Epithelial cell of proximal tubule (primary cell): ENCODE data around the gene TTC39C. TPM values are rescaled to one million over a fixed set of nuclear protein-coding genes. Genes with fewer than 3 reads are reported as not detected.

Source experiments
- DNase-seq: peaks from one replicate; pipeline ENCODE4 v3.0.0-alpha.2; 2011; ENCODE audit warnings: low read depth
- H3K4me3 ChIP-seq: 2 replicates; pipeline ENCODE4 v1.5.1; 2011; ENCODE audit warnings: low read depth, mild to moderate bottlenecking, low read length
- CTCF ChIP-seq: conservative IDR thresholded peaks from 2 replicates; pipeline ENCODE4 v1.5.1; 2012; ENCODE audit warnings: low read depth, mild to moderate bottlenecking, low read length
- total RNA-seq: library from RNA; depleted of rRNA; stranded (reverse); fragments of >200 nt; gene quantifications from 2 replicates; pipeline ENCODE4 v1.2.3, GENCODE V29; 2015

Gene TTC39C
- total RNA-seq, 1 donor from 2014 or later: 11.2 TPM

- TF ChIP-seq CTCF: no peak
- no peak for DNase-seq
Measured at GRCh38 chr18:24031318-24031717, 16.8 kb downstream of the TTC39C start.

GRCh38 chr18:24031916-24032315 lies 17.4 kb downstream of the TTC39C start:
- no peak overlapping the region for H3K4me3 ChIP-seq
- DNase-seq: no peak
- no peak for TF ChIP-seq CTCF

More at GRCh38 chr18:24031318-24031717, 16.8 kb downstream of the TTC39C start:
- no peak overlapping the region for H3K4me3 ChIP-seq

GRCh38 chr18:24033641-24034412 lies 19.3 kb downstream of the TTC39C start:
- DNase-seq: no peak
- no peak overlapping the region for H3K4me3 ChIP-seq
- no peak for TF ChIP-seq CTCF

- no peak for TF ChIP-seq CTCF
- DNase-seq: no peak
- no peak overlapping the region for H3K4me3 ChIP-seq
Measured at GRCh38 chr18:24035316-24035715, 20.8 kb downstream of the TTC39C start.

GRCh38 chr18:24039671-24040070 lies 25.1 kb downstream of the TTC39C start:
- no peak for DNase-seq
- TF ChIP-seq CTCF: no peak
- H3K4me3 ChIP-seq: no peak overlapping the region

- H3K4me3 ChIP-seq: no peak overlapping the region
- no peak for DNase-seq
- TF ChIP-seq CTCF: no peak
Measured at GRCh38 chr18:24041691-24042090, 27.1 kb downstream of the TTC39C start.

- DNase-seq: no peak
- TF ChIP-seq CTCF: no peak
- H3K4me3 ChIP-seq: no peak overlapping the region
Measured at GRCh38 chr18:24043403-24043802, 28.8 kb downstream of the TTC39C start.
